Suppressor macrophage treated with lipopolysaccharide for 1 hour (primary cell): ENCODE results near the gene PTPRR.

Experiments
- DNase-seq, 3 donors: peaks; one replicate each; pipeline ENCODE4 v3.0.0-alpha.2; 2020 to 2022

PTPRR gene

GRCh38 chr12:70785896-70786295, 134.6 kb downstream of the PTPRR start:
- DNase-seq, result no peak

- no peak for DNase-seq
Measured at GRCh38 chr12:70784042-70784668, 136.4 kb downstream of the PTPRR start.

- no peak for DNase-seq
Measured at GRCh38 chr12:70783455-70783854, 137.1 kb downstream of the PTPRR start.

DNA sequence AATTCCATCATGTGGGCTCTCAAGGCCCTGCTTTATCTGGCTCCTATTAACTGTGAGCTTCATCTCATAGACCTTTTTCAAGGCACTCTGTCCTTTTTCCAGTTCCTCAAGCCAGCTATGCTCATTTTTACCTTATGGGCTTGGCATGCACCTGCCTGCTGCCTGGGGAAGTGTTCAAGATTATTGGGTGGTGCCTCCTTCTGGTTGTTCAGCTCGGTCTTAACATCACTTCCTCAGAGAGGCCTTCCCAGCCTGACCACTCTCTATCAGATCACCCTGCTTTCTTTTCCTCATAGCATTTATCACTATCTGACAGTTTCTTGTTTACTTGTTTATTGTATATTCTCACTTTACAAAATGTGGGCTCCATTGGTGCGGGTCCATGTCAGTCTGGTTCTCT, 141.3 kb downstream of the PTPRR start:
- no peak for DNase-seq

GRCh38 chr12:70774055-70774454, 146.5 kb downstream of the PTPRR start:
- no peak for DNase-seq

GRCh38 chr12:70772836-70773235, 147.7 kb downstream of the PTPRR start:
- no peak for DNase-seq

DNA sequence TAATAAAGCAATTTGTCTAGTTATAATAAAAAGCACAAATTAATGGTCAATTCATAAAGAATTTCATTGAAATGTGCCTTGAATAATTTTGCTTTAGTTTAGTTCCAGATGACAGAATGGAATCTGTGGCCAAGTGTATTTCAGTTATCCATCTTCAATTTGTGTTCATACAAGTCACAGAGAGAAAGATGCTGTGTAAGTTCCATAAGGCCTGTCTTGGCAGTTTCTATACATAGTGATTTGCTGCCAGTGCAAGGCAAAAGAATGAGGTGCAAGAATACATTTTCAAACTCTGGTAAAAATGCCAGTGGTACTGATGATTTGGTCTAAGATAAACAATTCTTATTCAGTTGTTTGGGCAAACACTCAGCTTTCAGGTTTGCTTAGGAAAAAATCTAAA, 149.0 kb downstream of the PTPRR start:
- DNase-seq, result no peak

GRCh38 chr12:70763666-70764065, 156.9 kb downstream of the PTPRR start:
- DNase-seq, result no peak

GRCh38 chr12:70762000-70762399, 158.5 kb downstream of the PTPRR start:
- DNase-seq, result no peak

- no peak for DNase-seq
Measured at GRCh38 chr12:70759161-70759918, 161.2 kb downstream of the PTPRR start.

DNA sequence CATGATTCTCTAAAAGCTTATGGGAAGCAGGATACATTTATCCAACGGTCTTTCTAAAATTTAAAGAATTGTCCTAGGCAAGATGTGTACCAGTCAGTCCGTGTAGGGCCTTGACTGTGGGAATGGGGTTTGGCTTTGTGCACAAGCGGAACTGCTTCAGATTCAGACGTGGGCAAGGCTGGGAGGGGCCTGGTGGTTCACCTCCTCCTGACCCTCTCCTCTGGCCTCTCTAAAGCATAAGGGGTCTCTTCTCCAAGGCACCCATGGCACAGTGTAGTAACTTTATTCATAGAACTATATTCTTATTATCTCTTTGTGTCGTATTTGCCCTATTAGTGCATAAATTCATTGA, 162.1 kb downstream of the PTPRR start:
- no peak for DNase-seq

GRCh38 chr12:70757830-70758493, 162.6 kb downstream of the PTPRR start:
- DNase-seq, result no peak

DNA sequence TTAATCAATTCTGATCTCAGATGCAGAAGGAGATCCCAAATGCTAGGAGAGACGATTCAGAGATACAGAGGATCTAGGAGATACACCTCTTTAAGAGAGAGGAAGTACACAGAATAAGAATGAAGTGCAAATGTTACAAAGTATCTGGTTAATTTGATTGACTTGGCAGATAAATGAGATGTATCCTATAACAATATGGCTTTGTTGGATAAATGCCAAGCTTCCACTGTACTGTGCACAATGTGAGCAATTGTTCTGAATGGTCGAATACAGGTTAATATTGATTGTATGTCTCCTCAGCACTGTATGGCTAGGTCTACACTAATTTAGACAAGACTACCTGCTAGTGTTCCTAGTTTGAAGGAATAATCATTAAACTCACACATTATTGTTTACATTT, 163.7 kb downstream of the PTPRR start:
- no peak for DNase-seq

- DNase-seq, result no peak
Measured at GRCh38 chr12:70756118-70756517, 164.4 kb downstream of the PTPRR start.

DNA sequence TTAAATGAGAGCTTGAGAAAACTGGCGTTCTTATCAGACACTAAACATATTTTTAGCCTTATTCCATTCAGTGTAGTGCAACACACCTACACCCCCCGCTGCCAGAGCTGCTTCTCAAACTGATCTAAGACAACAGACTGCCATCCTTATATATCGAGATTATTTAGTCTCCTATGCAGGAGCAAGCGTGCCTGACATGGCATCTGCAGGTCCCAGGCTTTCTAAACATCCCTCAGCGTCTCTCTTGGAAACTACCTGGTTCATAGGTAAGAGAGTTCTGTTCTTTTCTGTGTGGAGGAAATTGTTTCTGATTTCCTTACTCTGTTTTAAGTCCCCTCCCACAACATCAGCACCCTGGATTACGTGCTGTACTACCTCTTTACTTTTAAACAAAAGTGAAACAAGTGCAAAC, 166.2 kb downstream of the PTPRR start:
- DNase-seq, result no peak

DNA sequence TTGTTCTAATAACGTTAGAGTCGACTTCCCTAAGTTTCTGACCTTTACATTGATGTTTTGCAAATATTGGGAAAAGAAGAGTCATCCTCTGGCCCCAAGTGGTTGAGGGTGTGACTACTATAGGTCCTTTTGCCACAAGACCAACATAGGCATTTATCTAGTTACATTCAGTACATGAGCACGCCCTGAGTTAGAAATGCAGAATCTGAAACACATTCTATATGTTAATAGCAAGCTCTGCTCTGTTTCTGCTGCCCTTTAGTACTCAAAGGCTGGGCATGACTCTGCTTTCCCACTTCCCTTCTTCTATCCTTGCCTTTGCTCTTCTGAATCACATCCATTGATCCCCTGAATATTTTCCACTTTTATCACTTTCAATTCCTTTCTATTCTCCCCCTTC, 168.2 kb downstream of the PTPRR start:
- no peak for DNase-seq

GRCh38 chr12:70749931-70750330, 170.6 kb downstream of the PTPRR start:
- no peak for DNase-seq

GRCh38 chr12:70748809-70749208, 171.7 kb downstream of the PTPRR start:
- DNase-seq, result no peak

DNA sequence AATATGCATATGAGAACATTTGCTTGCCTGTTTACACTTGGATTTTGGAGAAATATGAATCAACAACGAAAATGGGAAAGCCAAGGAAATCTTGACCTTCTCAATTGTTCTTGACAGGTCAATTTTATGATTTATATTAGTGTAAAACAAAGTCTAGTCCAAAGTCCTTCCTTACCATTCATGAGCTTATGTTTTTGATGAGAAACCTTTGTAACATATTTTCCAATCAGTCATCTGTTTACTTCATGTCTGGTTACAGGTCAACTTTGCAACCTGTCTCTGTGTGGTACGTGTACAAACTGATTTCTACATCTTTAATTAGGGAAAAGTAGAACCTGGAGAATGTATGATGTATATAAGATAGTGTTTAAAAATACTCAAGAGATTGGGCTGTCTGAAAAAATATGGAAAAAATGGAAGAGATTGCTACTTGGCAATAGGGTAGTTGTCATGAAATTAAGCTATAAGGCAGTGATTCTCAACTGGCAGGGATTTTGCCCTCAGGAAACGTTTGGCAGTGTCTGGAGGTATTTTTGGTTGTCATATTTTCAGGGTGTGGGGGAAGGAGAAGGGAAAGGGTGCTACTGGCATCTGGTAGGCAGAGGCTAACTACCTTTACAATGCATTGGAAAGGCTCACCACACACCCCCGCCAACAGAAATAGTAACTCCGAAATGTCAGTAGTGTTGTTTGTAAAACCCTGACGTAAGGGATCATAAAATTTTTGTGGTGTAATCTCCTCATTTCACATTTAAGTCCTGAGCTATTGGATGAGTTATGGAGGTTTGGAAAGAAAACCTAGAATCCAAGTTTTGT, 172.9 kb downstream of the PTPRR start:
- DNase-seq, result no peak

DNA sequence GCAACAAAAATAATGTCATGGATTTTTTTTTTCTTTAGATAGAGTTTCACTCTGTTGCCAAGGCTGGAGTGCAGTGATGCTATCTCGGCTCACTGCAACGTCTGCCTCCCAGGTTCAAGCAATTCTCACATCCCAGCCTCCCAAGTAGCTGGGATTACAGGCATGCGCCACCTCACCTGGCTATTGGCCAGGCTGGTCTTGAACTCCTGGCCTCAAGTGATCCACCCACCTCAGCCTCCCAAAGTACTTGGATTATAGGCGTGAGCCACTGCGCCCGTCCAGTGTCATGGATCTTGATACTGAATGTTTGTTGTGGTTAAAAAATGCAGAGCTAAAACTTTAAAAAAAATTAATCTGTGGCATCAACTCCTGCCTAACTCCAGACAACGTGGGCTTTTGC, 175.5 kb downstream of the PTPRR start:
- DNase-seq, result no peak

DNA sequence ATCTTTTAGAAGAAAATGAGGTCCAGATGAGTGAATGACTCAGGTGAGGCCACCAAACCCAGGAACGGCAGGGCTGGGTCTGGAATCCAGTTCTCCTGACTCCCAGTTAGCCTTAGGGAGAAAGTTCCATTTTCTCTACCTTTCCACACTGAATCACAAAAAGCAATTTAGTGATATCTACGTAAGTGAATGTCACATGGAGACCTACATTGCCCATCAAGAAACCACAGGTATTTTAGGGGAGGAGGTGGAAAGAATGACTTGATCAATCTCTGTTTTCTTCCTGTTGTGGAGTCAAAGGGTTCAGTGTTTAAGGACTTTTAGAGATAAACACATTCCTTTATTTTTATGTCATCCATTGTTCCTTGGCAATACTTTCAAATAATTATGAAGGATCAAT, 176.4 kb downstream of the PTPRR start:
- no peak for DNase-seq

DNA sequence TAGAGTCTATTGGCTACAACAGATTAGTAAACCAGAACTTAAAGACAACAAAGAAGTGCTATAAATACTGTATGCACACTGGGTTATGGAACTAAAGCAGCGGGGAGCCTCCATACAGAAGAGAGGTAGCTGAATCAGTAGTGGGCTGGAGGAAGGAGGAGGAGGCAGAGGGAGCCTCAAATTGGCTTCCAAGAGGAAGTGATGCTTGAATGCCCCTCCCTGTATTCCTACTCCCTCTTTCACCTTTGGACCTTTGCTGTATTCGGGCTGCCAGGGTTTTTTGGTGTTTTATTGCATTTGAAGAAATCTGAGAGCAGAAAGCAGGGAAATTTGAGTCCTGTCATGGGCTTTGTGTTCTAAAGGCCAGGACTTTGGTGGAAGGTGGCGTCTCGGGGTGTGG, 179.3 kb downstream of the PTPRR start:
- no peak for DNase-seq

DNA sequence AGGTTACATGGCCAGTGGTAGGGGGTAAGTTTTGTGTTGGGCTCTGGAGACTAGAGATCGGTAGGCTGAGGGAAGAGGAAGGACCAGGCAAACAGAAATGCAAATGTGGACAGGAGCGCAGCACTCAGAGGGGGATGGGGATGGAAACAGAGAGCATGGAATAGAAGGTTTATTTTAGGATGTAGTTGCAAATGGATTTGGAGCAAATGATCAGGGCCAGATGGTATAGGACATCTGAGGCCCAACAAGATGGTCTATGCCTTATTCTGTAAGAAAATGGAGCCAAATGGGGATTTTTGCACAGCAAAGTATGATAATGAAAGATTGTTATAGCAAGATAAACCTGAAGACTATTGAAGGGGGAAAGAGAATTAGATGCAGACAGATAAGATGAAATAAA, 180.8 kb downstream of the PTPRR start:
- DNase-seq, result no peak
